Fibroblast of upper back skin (primary cell): Measurements from ENCODE around the gene PRKAB1.
A peak's percentile ranks its signal among the peaks of the same experiment; 100 is the strongest.

Experiments used
- DNase-seq: peaks from one replicate; pipeline ENCODE4 v3.0.0-alpha.2; 2013

The PRKAB1 gene

DNA sequence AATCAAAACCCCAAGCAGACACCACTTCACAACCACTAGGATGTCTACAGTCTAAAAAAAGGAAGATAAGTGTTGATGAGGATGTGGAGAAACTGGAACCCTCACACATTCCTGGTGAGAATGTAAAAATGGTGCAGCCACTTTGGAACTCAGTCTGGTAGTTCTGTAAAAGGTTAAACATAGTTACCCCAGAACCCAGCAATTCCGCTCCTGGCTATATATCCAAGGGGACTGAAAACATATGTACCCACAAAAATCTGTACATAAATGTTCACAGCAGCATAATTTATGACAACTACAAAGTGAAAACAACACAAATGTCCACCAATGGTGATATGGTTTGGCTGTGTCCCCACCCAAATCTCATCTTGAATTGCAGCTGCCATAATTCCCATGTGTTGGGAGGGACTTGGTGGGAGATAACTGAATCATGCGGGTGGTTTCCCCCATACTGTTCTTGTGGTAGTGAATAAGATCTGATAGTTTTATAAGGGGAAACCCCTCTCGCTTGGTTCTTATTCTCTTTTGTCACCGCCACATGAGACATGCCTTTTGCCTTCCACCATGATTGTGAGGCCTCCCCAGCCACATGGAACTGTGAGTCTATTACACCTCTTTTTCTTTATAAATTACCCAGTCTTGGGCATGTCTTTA lies 46.8 kb downstream of the PRKAB1 start:
- no peak for DNase-seq

GRCh38 chr12:119715268-119715620 lies 47.3 kb downstream of the PRKAB1 start:
- DNase-seq: peak; percentile 22

GRCh38 chr12:119718141-119718540 lies 50.2 kb downstream of the PRKAB1 start:
- DNase-seq: no peak

DNA sequence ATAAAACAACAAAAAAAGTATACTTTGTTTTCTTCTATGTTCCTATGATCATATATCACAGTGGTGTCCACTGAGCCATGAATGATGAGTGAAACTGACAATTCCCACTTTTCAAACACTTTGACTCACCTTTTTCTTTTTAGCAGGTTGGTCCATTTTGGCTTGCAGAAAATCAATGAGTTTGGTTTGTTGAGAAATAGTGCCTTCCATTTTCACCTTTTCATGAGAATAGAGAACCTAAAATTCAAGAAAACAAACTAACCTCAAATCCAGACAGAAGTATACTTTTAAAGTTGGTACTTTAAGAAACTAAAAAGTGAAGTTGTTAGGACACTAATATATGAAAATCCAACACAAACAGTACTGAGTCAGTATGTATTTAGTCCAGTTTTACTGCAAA lies 52.4 kb downstream of the PRKAB1 start:
- no peak for DNase-seq

DNA sequence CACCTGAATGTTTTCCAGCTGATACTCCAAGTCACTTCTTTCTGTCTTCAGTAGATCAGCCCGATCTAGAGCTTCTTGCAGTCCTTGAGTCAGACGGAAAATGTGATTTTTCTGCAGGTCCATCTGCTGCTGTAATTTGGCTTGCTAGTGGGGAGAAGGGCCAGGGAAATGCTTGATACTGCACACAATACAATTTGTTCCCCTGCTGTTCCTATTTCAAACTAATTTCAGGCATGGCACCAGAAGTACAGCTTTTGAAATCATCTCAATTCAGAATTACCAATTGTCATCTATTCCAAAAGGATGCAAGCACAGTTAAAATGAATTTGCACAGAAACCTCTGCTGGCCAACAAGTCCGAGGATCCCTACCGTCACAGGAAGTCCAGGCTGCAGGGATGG lies 53.4 kb downstream of the PRKAB1 start:
- DNase-seq: no peak

DNA sequence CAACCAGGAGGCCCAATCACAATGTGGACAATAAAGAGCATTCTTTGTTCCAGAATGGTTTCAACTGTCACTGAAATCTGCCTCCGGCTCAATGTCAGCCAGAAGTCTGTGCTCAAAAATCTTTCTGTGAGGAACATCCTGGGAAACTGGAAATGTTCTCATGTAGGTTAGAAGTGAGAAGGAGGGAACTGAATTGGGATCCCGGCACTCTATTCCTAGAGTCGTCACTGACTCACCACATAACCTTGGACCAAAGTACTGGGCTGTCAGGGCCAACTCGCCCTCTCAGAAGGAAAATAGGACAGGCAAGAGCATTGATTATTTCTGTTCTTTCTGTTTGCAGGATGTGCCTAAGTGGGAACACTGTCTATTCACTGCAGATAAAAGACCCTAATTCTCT lies 57.6 kb downstream of the PRKAB1 start:
- DNase-seq: no peak

GRCh38 chr12:119727600-119728443 lies 59.9 kb downstream of the PRKAB1 start:
- DNase-seq: no peak

GRCh38 chr12:119728444-119728745 lies 60.5 kb downstream of the PRKAB1 start:
- DNase-seq: no peak

GRCh38 chr12:119729871-119730270 lies 61.9 kb downstream of the PRKAB1 start:
- DNase-seq: no peak

DNA sequence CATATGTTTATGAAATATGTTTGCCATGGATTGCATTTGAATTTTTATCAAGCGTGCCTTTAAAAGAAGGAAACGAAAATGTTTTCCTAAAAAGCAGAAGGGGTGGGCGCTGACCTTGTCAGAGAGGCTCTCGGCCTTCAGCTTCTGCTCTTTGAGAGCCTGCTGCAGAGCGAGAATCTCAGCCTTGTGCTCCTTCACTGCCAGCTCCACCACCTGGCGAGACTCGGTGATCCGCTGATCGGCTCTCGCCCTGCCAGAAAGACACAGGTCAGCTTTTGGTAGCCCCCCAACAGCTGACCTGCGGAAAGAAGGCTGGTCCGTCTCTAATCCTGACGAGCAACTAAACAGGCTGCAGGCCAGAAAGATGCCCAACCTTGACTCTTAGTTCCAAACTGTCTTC lies 62.4 kb downstream of the PRKAB1 start:
- DNase-seq: no peak
